GM12891 (cell line): ENCODE results near the gene KHK.

Experiments used
- POLR2A ChIP-seq: IDR thresholded peaks from 2 replicates; pipeline ENCODE4 v1.6.1; 2011; ENCODE audit warnings: low read depth, low read length, control low read depth
- POLR2AphosphoS5 ChIP-seq: IDR thresholded peaks from 2 replicates; pipeline ENCODE4 v1.6.1; 2011; ENCODE audit warnings: low read depth, low read length, control low read depth

GRCh38 chr2:27092696-27093429, 6.3 kb downstream of the KHK start:
- TF ChIP-seq POLR2A: no peak
- TF ChIP-seq POLR2AphosphoS5: no peak
